Right lung (tissue), 5 donors: ENCODE measurements around the gene BTBD6. TPM values are rescaled to one million over a fixed set of nuclear protein-coding genes. Genes with fewer than 3 reads are reported as not detected.

Experiments used
- DNase-seq, 2 donors: peaks; one replicate each; pipeline ENCODE4 v3.0.0-alpha.2; 2013
- polyA plus RNA-seq, 5 donors: library from polyadenylated mRNA; unstranded; fragments of 120-200 nt; gene quantifications; one replicate each; pipeline versions ENCODE4 v1.2.1 to v1.2.3, GENCODE V29; 2013; ENCODE audit warnings: inconsistent platforms in 1 of 5, low replicate concordance in 1 of 5; ENCODE audit not compliant: insufficient read length in 5 of 5, insufficient read depth in 1 of 5

The BTBD6 gene
- polyA plus RNA-seq, 5 donors = 29.8 to 47.8 (median 37.3) TPM

GRCh38 chr14:105226198-105226597, 22.1 kb upstream of the BTBD6 start:
- no peak for DNase-seq

GRCh38 chr14:105227346-105227745, 21.0 kb upstream of the BTBD6 start:
- DNase-seq = no peak

GRCh38 chr14:105228562-105228961, 19.8 kb upstream of the BTBD6 start:
- peak in 1 of 2 donors; percentile 48 for DNase-seq

GRCh38 chr14:105229099-105229655, 19.2 kb upstream of the BTBD6 start:
- no peak for DNase-seq

GRCh38 chr14:105240811-105241576, 7.3 kb upstream of the BTBD6 start:
- DNase-seq = no peak

- DNase-seq = no peak
Observed at GRCh38 chr14:105241641-105242040, 6.7 kb upstream of the BTBD6 start.

GRCh38 chr14:105244334-105244733, 4.0 kb upstream of the BTBD6 start:
- no peak for DNase-seq

GRCh38 chr14:105247026-105247425, 1.3 kb upstream of the BTBD6 start:
- DNase-seq = no peak

- DNase-seq = no peak
Observed at GRCh38 chr14:105247715-105248367, 492 bp upstream of the BTBD6 start.

- peak; percentile 23 to 31 for DNase-seq
Observed at GRCh38 chr14:105249182-105250007, 1.1 kb downstream of the BTBD6 start.

GRCh38 chr14:105250008-105250366, 1.7 kb downstream of the BTBD6 start:
- DNase-seq = no peak

GRCh38 chr14:105250986-105251385, 2.7 kb downstream of the BTBD6 start:
- no peak for DNase-seq

- DNase-seq = no peak
Observed at GRCh38 chr14:105251920-105252319, 3.6 kb downstream of the BTBD6 start.

GRCh38 chr14:105252552-105253328, 4.4 kb downstream of the BTBD6 start:
- no peak for DNase-seq

GRCh38 chr14:105253329-105253682, 5.0 kb downstream of the BTBD6 start:
- no peak for DNase-seq

GRCh38 chr14:105255021-105255507, 6.7 kb downstream of the BTBD6 start:
- no peak for DNase-seq

- no peak for DNase-seq
Observed at GRCh38 chr14:105256292-105256960, 8.1 kb downstream of the BTBD6 start.

GRCh38 chr14:105257464-105257863, 9.1 kb downstream of the BTBD6 start:
- DNase-seq = no peak

- DNase-seq = no peak
Observed at GRCh38 chr14:105258846-105259245, 10.5 kb downstream of the BTBD6 start.

- DNase-seq = no peak
Observed at GRCh38 chr14:105260959-105261358, 12.6 kb downstream of the BTBD6 start.

- DNase-seq = no peak
Observed at GRCh38 chr14:105261781-105262180, 13.4 kb downstream of the BTBD6 start.
